HUES48 (cell line): ENCODE results near the gene COPG2.
"Not testable (repeated sequence)": the region's sequence is repeated elsewhere in the genome, so short reads cannot be mapped to it uniquely, and the experiment has no call there.

Experiments
- H3K27ac ChIP-seq: one replicate; pipeline ENCODE4 v1.7.0; 2013; ENCODE audit warnings: low read depth, low read length, inconsistent platforms
- H3K27me3 ChIP-seq: 2 replicates; pipeline ENCODE4 v1.6.1; 2013; ENCODE audit warnings: mild to moderate bottlenecking, low read length; ENCODE audit not compliant: control insufficient read depth, insufficient read depth
- H3K36me3 ChIP-seq: 2 replicates; pipeline ENCODE4 v1.6.1; 2013; ENCODE audit warnings: low read length; ENCODE audit not compliant: control insufficient read depth, insufficient read depth
- H3K4me1 ChIP-seq: 2 replicates; pipeline ENCODE4 v1.6.1; 2013; ENCODE audit warnings: mild to moderate bottlenecking, low read length; ENCODE audit not compliant: control insufficient read depth, insufficient read depth
- H3K4me3 ChIP-seq: 2 replicates; pipeline ENCODE4 v1.5.1; 2013; ENCODE audit warnings: mild to moderate bottlenecking, low read depth, low read length
- H3K9ac ChIP-seq: 2 replicates; pipeline ENCODE4 v1.6.1; 2013; ENCODE audit warnings: mild to moderate bottlenecking, low read depth, low read length, moderate library complexity
- H3K9me3 ChIP-seq: 2 replicates; pipeline ENCODE4 v1.6.1; 2013; ENCODE audit warnings: low read length; ENCODE audit not compliant: control insufficient read depth, insufficient read depth

COPG2 gene

GRCh38 chr7:130668258-130669084 is at the start of gene COPG2:
Gene COPG2, minus strand, starts transcription at chr7:130668748. Its CDS starts 80 bp downstream, at chr7:130668668.
- Histone ChIP-seq H3K4me3 (peak within 1 kb of the TSS; percentile 95), H3K27ac (peak within 1 kb of the TSS; percentile 93), H3K9ac (peak within 1 kb of the TSS; percentile 66), H3K27me3 (peaks cover 5% of the 10 kb centered on the region), H3K4me1 (peaks cover 12% of the 10 kb centered on the region; the same call in 1 of the 2 replicates), H3K36me3 (peaks cover 22% of the 10 kb centered on the region), H3K9me3 (no peaks in the 10 kb centered on the region)

DNA sequence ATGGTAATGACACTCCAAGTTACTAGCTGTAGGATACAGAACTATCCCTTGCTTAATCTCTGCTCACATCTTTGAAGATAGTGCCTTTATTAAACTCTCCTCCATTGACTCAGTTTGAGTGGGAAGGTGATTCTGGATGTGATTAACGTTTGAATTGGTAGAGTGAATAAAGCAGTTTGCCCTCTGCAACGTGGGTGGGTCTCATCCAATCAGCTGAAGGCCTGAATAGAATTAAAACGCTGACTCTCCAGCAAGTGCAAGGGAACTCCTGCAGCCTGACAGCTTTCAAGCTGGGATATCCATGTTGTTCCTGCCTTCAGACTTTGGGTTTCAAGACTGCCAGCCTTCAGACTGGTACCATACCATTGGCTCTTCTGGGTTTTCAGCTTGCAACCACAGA is 43.9 kb upstream of the COPG2 start:
- no peak overlapping the region for H3K4me3 ChIP-seq
- H3K27me3 ChIP-seq, result no peaks in the 10 kb centered on the region
- H3K9me3 ChIP-seq, result no peaks in the 10 kb centered on the region
- H3K9ac ChIP-seq, result no peak overlapping the region
- no peaks in the 10 kb centered on the region for H3K4me1 ChIP-seq
- H3K36me3 ChIP-seq, result no peaks in the 10 kb centered on the region
- H3K27ac ChIP-seq, result no peak overlapping the region

DNA sequence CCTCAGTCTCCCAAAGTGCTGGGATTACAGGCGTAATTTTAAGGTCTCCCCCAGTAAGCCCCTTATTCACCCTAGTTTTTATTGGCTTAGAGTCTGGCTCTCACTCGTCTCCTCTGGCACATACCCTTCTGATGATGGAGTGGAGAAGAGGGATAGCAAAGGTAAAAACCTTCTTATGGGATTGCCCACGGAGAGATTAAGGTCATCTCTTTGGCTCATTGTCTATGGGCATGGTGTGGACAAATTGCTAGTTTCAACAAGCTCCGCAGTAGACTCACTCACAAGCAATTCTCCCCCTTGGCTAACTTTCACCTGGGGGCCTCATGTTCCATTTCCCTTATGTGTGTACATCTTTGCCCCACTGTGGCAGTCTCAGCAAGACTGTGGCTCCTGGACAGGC is 40.2 kb upstream of the COPG2 start:
- Histone ChIP-seq H3K36me3 (no peaks in the 10 kb centered on the region), H3K27ac (no peak overlapping the region), H3K9ac (no peak overlapping the region), H3K27me3 (no peaks in the 10 kb centered on the region), H3K9me3 (no peaks in the 10 kb centered on the region), H3K4me1 (no peaks in the 10 kb centered on the region), H3K4me3 (no peak overlapping the region)

DNA sequence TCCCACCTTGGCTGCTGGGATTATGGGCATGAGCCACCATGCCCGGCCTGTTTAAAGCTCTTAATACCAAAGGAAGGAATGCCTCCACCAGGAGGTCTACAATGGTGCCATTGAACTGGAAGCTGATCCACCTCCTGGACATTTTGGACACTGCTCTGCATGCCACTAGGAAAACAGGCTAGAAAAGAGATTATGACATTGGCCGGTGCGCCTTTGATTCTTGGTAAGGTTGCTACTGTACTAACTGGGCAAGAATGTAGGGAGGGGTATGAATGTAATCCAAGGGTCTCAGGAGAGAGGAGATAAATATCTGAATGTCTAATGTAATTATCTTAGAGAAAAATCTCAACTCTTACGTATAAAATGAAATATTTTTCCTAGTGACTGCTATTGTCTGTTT is 39.5 kb upstream of the COPG2 start:
- no peaks in the 10 kb centered on the region for H3K27me3 ChIP-seq
- H3K4me3 ChIP-seq, result no peak overlapping the region
- no peak overlapping the region for H3K9ac ChIP-seq
- no peaks in the 10 kb centered on the region for H3K4me1 ChIP-seq
- no peaks in the 10 kb centered on the region for H3K9me3 ChIP-seq
- H3K36me3 ChIP-seq, result no peaks in the 10 kb centered on the region
- no peak overlapping the region for H3K27ac ChIP-seq

DNA sequence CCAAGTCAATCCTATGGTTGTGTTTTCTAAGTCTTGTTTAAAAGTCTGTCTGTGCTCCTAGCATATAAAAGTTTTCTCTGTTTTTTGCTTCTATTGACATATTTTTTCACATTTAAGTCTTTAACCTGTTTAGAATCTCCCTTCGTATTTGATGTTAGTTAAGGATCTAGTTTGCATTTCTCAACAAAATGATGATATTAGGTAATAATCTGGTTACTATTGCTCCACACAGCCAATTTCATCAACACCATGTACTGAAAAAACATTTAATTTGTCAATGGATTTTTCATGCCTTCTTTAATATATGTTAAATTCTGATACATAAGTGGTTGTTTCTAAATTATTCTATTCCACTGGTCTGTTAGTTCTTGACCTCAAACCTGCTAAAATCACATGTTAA is 35.3 kb upstream of the COPG2 start:
- no peak overlapping the region for H3K4me3 ChIP-seq
- no peaks in the 10 kb centered on the region for H3K36me3 ChIP-seq
- H3K9ac ChIP-seq, result no peak overlapping the region

GRCh38 chr7:130701650-130702049 is 33.1 kb upstream of the COPG2 start:
- no peaks in the 10 kb centered on the region for H3K4me1 ChIP-seq
- no peak overlapping the region for H3K9ac ChIP-seq
- no peak overlapping the region for H3K4me3 ChIP-seq
- H3K27me3 ChIP-seq, result no peaks in the 10 kb centered on the region
- H3K36me3 ChIP-seq, result no peaks in the 10 kb centered on the region
- H3K9me3 ChIP-seq, result no peaks in the 10 kb centered on the region
- H3K27ac ChIP-seq, result no peak overlapping the region

More for the DNA sequence above, 35.3 kb upstream of the COPG2 start:
- Histone ChIP-seq H3K27ac (no peak overlapping the region), H3K9me3 (no peaks in the 10 kb centered on the region), H3K4me1 (no peaks in the 10 kb centered on the region), H3K27me3 (no peaks in the 10 kb centered on the region)

DNA sequence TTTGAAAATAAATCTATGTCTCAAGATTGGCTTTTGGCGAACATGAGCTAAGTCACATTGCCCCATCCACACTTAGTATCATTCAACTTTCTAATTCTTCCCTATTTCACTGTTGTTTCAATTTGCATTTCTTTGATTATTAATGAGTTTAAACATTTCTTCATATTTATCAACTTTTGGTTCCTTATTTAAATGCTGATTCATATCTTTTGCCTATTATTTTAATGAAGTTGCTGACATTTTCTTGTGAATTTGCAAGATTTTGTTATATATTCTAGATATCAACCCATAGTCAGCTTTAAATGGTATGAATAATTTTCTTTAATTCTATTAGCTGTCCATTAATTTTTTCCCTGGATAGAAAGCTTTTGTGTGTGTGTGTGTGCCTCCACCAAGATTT is 32.2 kb upstream of the COPG2 start:
- no peak overlapping the region for H3K9ac ChIP-seq
- H3K27ac ChIP-seq, result no peak overlapping the region
- no peaks in the 10 kb centered on the region for H3K4me1 ChIP-seq
- H3K4me3 ChIP-seq, result no peak overlapping the region
- no peaks in the 10 kb centered on the region for H3K36me3 ChIP-seq
- H3K27me3 ChIP-seq, result no peaks in the 10 kb centered on the region
- H3K9me3 ChIP-seq, result no peaks in the 10 kb centered on the region

DNA sequence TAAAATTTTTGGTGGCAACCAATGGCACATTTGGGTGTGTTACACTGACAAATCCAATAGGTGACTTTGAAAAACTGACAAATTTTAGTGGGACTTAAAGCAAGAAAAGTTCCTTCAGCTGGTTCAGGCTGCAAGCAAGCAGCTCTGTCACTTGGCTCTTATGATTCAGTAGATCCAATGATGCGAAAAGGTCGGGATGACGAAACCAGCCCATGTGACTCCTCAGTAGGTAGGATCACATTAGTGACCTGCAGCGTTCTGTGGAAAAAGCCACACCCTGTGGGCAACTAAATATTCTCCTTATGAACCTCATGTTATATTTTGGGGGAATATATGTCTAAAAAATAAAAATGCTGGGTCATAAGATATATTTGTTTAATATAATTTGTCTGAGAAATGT is 31.1 kb upstream of the COPG2 start:
- H3K9ac ChIP-seq, result no peak overlapping the region
- no peaks in the 10 kb centered on the region for H3K27me3 ChIP-seq
- no peaks in the 10 kb centered on the region for H3K4me1 ChIP-seq
- H3K9me3 ChIP-seq, result no peaks in the 10 kb centered on the region
- no peaks in the 10 kb centered on the region for H3K36me3 ChIP-seq
- no peak overlapping the region for H3K27ac ChIP-seq
- no peak overlapping the region for H3K4me3 ChIP-seq

DNA sequence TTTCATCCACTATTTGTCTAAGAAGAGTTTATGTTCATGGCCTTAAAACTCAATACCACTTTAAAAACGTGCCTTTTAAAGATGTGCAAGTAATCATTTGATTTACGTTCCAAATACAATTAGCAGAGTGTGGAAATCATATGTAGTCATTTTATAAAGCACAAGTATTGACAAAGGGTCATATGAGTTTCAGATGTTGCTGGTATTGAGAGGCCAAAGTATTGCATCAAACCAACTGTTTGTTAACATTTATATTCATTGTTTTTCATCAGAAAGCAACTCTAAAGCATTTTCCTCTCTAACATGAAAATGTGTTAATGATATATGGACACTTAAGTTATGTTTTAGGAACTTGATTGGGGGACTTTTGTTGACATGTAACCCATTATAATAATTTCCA is 29.3 kb upstream of the COPG2 start:
- Histone ChIP-seq H3K27ac (no peak overlapping the region), H3K4me3 (no peak overlapping the region), H3K27me3 (no peaks in the 10 kb centered on the region), H3K36me3 (no peaks in the 10 kb centered on the region), H3K9me3 (no peaks in the 10 kb centered on the region), H3K4me1 (no peaks in the 10 kb centered on the region), H3K9ac (no peak overlapping the region)

DNA sequence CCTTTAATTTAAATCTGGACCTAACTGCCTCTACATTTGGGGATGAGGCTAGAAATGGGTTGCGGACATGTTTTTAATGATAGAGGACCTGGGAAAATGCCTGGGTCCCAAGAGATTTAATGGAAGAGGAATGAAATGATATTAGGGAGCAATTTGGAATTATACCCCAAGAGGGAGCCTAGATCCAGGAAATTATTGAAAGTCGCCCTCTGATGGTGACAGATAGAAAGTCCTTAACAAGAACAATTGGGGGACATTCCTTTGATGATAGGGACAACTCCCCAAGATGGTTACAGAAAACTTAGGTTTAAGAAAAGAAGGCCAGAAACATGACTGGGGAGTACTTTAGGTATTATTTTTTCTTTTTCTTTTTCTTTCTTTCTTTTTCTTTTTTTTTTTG is 27.3 kb upstream of the COPG2 start:
- H3K4me3 ChIP-seq, result no peak overlapping the region
- no peaks in the 10 kb centered on the region for H3K27me3 ChIP-seq

DNA sequence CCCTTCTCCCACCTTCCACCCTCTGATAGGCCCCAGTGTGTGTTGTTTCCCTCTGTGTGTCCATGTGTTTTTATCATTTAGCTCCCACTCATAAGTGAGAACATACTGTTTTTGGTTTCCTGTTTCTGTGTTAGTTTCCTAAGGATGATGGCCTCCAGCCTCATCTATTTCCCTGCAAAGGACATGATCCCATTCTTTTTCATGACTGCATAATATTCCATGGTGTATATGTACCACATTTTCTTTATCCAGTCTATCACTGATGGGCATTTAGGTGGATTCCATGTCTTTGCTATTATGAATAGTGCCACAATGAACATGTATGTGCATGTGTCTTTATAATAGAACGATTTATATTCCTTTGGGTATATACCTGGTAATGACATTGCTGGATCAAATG is 23.8 kb upstream of the COPG2 start:
- not testable (repeated sequence) for H3K27ac ChIP-seq, H3K36me3 ChIP-seq, H3K27me3 ChIP-seq, H3K4me1 ChIP-seq, H3K4me3 ChIP-seq, H3K9ac ChIP-seq
- peaks cover 22% of the 10 kb centered on the region; the same call in 1 of the 2 replicates for H3K9me3 ChIP-seq

More for the DNA sequence above, 27.3 kb upstream of the COPG2 start:
- no peak overlapping the region for H3K9ac ChIP-seq
- H3K9me3 ChIP-seq, result peaks cover 4% of the 10 kb centered on the region; the same call in 1 of the 2 replicates
- H3K4me1 ChIP-seq, result no peaks in the 10 kb centered on the region
- no peaks in the 10 kb centered on the region for H3K36me3 ChIP-seq
- H3K27ac ChIP-seq, result no peak overlapping the region
